HG03066 (cell line): ENCODE results near the gene HS3ST5.

Experiments
- ATAC-seq: cut with Tn5 transposase; IDR thresholded peaks from one replicate; pipeline ENCODE4 v1.9.1; 2021; ENCODE audit warnings: low read depth; ENCODE audit not compliant: unreplicated experiment

The HS3ST5 gene

DNA sequence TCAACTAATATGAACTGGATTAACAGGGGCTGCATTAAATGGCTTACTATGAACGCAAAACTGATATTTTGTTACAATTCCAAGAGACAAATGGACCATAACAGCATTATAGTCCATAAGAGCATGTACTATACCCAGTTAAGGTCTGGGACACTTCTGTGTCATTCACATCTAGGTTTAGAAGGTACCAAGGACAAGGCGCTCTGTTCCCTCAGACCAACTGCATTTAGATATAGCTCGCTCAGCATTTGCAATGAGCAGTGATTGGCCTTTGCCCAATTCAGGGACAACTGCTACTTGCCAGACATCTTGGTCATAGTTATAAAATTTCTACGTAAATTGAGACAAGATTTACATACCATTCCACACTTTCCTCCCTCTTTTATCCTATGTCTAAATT is 132.4 kb downstream of the HS3ST5 start:
- no peak for ATAC-seq

DNA sequence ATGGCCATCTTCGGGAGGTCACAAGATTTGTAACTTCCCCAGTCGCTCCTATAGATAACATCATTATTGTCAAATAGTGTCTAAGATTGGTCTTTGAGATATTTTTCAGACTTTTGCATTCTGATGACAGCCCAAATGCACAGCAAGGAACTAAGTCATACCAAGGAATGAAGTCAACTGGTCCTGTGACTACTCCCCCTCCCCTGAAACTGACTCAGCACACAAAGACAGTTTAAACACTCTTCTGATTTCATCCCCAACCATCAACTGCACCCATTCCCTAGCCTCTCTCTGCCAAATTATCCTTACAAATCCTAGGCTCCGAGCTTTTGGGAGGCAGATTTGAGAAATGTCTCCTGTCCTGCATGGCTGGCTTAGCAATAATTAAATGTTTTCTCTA is 139.4 kb downstream of the HS3ST5 start:
- no peak for ATAC-seq

DNA sequence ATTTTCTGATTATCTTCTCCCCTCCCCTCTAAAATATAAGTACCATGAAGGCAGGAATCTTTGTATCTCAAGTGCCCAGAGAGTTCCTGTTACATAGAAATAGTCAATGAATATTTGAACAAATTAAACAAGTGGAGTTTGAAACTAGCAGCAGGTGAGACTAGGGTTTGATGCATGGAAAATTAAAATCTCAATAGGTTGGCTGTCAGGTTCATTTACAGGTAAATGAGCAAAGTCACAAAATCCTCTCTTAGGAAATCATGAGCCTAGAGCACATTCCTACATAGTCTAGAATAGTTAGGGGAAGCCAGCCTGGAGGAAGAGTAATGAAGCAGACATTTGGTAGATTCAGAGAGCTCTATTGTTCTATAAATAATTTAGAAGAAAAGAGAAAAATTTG is 140.4 kb downstream of the HS3ST5 start:
- no peak for ATAC-seq

DNA sequence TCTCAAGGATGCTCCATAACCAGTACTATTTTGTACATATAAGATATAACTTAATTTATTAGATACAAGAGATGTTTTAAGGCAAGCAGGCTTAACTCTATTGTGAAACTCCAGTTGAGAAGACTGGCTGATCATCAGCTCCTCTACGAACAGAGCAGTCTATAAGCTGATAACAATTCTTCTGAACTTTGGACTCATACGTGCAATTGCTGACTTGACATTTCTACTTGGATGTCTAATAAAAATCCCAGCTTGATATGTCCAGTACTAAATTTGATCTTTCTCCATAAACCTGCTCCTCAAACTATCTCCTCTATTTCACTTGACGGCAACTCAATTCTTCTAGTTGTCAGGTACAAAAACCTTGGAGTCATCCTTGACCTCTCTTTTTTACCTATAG is 141.9 kb downstream of the HS3ST5 start:
- ATAC-seq = no peak

DNA sequence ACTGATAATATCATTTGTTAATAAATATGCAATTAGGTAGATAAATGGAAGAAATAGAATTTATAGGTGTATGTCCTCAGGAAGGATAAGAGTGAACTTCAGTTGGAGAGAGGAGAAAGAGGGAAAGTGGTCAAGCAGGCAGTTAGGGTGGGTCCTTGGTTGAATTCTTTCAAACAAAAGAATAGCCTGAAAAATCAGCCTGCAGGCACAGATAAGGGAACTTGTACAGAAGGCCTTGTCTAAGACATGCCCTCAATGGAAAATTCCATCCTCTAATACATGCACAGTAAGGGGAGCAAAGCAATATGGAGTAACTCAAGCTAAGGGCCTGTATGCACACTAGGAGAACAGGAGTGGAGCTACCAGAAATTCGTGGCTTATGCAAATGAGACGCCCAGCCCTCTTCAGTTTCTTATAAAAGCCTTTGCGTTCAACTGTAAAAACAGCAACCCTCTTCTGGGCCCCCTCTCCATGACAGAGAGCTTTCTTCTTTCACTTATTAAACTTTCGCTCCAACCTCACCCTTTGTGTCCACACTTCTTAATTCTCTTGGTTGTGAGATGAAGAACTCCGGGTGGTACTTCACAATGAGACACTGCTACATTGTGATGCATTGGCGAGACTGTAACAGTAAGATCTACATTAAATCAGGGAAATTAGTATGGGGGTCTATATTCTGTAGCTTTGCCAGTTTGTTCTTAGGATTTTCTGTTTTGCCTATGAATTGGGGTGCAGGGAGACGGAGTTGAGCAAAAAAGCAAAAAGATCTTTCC is 147.0 kb downstream of the HS3ST5 start:
- ATAC-seq = no peak

DNA sequence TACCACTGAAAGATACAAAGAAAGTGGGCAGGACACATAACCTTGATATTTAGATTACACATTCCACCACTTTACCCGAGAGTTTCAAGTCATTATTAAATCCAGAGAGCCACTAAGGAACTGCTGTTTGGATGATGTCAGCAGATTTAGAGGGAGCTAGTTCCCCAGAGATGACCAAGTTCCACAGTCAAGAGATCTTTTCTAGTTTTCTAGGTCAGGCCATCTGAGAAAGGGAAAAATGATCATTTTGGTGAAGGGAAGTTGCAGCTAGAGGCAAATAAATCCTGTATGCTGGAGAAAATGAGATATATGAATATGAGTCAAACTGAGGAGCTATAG is 147.8 kb downstream of the HS3ST5 start:
- ATAC-seq = no peak

DNA sequence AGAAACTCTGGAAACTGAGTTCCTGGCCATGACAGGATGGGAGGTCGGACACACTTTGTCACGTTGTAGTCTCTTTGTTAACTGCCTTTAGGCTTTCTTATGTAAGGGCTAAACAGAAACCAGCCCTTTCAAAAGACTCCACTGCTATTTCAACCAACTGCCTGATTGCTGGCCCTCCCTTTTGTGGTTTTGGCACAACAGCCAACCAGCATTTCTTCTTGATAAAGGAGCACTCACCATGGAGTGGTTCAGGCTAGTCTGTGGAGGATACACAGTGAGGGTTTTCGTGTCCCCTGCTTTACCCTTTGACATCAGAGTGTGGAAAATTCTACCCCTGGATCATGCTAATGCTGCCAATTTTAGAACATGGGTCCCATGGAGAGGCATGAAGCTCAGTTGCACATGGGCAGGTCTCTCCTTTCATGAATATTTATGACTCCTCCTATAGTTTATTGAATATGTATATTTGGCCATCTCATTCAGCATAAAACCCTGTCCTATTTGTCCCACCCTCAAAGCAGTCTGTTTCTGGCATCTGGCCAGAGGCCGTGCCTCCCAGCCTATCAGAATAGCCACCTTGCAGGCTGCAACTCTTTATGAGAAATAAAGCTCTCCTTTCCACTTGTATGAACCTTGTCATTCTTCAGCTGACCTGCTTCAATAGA is 148.3 kb downstream of the HS3ST5 start:
- no peak for ATAC-seq

DNA sequence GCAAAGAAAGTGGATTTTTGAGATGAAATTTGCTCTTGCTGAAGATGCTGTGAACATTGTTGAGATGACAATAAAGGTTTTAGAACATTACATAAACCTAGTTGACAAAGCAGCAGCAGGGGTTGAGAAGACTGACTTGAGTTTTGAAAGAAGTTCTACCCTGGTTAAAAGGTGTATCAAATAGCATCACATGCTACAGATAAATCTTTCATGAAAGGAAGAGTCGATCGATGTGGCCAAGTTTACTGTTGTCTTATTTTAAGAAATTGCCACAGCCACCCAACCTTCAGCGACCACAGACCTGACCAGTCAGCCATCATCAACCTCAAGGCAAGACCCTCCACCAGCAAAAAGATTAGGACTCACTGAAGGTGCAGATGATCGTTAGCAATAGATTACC is 155.3 kb downstream of the HS3ST5 start:
- no peak for ATAC-seq

DNA sequence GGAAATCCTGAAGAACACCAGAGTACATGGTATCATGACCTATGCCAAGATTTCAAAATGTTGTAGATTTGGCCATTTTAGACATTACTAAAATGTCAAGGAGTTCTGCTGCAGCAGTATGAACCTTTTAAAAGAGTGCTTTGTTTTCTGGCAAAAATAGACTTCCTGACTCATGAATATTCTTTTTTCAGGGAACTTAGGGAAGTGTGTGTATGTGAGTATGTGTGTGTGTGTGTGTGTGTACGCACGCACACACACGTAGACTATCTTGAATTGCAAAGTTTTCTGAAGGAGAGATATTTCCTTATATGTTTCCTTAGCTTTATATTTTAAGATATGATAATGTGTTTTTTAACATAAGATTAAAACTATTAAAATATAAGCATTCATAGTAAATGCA is 161.2 kb downstream of the HS3ST5 start:
- no peak for ATAC-seq

DNA sequence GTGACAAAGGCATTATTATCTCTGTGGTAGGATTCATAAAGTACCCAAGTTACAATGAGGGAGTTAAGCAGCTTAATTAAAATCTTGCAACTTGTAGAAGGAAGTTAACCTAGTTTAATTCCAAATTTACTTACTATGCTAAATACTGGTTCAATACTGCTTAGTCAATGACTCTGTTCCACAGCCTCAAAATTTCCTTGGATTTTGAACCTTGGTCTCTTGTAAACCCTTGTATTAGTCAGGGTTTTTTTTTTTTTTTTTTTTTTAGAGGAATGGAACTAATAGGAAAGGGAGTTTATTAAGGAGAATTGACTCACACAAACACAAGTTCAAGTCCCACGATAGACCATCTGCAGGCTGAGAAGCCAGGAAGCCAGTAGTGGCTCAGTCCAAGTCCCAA is 163.4 kb downstream of the HS3ST5 start:
- ATAC-seq = no peak

DNA sequence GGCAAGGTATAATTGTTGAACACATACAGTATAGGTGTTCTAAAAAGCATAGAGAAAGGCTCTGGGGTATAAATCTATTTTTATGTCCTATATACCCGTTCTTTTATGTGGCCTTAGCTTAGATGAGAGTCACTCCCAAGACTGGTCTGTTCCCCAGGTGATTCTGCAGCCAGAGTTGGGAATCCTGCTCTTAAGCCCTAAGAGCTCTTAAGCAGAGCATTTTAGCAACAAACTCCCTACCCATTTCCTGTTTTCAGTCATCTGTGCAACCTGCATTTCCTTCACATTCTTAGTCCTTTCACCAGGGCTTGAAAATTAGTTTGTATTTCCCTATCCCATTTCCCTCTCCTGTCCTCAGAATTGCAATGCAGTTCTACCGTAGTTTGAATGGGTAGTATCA is 166.1 kb downstream of the HS3ST5 start:
- no peak for ATAC-seq

DNA sequence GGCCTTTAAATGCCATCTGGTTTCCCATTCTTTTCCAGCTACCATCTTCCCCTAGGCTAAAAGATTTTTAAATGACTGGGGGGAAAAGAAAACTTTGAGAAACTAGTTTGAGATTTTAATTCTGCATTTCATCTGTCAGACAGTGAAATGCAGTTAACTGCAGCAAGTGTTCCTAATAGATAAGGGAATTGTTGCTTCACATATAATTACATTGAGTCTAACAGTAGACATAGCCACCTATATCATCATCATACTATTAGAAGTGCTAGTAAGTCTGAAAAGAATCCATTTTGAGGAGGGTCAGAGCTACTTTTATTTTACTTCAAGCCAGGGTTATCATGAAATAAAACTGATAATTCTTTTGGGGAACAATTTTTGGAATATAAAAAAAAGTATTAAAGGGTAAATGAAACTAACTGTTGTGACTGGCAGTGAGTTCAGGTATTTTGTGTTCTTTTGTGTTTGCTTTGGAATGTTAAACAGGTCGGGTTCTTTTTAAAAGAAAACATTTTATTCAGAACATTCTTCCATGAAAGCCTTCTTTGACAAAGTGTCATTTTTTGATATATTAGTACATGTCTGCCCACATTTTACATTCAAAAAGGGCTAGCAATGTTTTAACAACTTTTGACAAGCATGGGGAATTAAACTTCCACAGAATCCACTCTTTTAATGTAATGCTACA is 170.1 kb downstream of the HS3ST5 start:
- ATAC-seq = no peak

DNA sequence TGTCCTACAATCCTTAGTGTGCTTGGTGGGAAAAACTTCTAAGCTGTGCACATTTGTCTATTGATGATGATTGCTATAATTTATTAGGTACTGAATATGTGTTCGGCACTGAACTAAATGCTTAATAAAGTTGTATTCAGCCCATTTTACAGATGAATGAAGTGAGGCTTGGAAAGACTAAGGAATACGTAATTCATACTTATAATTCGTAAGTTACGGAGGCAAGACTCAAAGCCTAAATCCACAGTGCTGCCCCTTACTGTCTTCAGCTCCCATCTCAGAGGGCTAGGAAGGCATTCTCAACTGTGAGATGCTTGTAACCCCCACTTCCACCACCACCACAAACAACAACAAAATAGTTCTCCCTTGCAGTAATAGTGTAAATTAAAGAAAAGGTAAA is 171.3 kb downstream of the HS3ST5 start:
- no peak for ATAC-seq

DNA sequence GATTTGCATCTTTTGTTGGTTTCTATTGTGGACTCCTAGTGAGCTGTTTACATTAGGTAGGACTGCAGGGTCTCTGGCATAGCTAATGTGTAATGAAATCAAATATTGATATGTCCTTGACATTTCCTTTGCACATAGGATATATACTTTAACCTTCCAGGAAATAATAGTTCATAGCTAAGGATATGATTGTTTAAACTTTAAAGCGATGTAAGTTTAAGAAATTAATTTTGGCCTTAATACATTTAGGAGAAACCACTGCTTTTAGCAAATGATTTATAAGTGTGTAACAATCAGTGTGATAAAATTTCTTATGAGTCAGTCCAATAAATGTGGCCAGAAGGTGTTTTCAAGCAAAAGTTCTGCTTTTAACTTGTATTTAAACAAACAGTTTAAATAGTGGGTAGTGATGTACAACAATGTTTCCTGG is 171.8 kb downstream of the HS3ST5 start:
- ATAC-seq = no peak

DNA sequence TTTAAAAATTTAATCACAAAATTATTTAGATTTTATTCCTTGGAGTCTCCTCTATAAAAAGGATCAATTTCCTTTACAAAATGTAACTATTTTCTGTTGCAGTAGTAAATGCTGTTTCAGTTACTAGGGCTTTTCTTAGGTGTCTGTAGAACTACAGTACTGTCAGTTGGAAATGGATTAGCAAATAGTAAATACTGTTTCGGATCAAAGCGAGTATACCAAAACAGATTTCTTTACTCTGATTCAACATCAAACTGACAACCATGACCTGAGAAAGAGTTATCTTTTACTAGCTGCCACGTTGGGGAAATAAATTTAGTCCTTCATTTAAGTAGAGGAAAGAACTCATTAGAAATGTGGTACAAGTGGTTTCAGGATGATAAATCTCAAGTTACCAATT is 172.5 kb downstream of the HS3ST5 start:
- ATAC-seq = no peak

DNA sequence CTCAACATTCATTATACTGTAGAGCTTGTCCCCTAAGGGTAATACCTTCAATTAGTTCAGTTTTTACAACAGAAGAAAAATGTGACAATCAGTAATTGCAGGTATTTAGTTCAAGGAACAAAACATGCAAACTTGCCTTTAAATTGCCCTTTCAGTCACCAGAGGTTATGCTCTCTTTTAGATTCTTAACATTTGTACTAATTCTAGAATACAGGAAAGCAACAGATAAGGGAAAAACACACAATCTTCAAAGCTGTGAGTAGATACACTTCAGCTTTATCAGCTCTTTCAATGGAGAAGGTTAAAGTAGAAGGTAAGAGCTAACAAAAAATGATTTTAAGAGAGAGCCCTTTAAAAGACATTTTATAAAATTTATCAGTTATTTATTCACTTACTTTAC is 173.1 kb downstream of the HS3ST5 start:
- no peak for ATAC-seq

DNA sequence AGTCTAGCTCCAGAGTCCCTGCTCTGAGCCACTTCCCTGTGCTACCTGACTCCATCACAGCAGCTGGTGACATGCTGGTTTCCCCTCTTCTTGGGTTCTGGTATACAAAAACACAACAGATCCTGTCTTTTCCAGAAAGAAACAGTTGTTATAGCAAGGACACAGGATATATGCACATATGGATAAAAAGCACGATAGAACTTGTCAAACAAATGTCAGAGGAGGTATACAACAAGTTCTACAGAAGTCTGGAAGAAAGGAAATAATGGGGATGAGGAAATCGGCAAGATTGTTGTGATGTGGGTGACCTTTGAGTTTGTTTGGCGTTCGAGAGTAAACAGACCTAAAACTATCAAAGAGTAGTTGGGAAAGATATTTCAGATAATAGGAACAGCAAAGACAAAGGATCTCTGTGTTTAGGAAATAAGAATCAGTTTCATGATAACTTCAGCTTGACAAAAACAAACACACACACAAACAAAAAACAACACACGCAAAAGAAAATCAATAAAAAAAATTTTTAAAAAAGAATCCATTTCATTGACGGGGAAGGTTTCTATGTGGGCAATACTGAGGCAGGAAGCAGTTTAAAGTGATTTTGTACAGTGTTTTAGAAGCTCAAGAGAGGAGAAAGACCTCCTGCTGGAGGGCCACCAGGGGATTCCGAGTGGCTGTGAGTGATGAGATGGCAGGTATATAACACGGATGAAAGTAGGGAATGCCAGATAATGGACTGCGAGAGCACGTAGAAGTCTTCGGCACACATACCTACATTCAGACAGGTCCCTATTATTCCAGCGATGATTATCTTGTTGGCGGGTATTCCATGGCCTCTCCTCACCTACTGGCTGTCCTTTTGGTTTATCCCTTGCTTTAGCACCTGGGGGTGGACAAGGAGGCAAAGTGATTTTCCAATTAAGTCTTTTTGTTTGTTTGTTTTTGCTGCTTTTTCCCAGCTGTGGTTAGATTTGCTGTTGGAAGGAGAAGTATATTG is 174.9 kb downstream of the HS3ST5 start:
- no peak for ATAC-seq

DNA sequence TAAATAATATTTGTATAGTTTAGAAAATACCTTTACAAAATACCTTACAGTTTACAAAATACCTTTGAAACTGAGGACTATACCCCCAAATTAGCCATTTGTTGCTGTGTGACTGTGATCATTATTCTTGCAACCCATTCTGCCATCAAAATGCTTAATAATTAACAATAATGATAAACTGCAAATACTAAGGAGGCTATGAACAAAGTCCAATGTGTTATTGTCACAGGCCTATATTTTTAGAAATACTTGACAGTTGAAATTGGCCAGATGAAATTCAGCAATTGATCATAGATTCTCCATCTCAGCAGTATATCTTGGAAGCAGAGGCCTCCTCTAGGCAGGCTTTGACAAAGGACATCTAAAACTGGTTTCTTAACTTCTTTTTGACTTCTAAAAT is 178.6 kb downstream of the HS3ST5 start:
- ATAC-seq = no peak

DNA sequence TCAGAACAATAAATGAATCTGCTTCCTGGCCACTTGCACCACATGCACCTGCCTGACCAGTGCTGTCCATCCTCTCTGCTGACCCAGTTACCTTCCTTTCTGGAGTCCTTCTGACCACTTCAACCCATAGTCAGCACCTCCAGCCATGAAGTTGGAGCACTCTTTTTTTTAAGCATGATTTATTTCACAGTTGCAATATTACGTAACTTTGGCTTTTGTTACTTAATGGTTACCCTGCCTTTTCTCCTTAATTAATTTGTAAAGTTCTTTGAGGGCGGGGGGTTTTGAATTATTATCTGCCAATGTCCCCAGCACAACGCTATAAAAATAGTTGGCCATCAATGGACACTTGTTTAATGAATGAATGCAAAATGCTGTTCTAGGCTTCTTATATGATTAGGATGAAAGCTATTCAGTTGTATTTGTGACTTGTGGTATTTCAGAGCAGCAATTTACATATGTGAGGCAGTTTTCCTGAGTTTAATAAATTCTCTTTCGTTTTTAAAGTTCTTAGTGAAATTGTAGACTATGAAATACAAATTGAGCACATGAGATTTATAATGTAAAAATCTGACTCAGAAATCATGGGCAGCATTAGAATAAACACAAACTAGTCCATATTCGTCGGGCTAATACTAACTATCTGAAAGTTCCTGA is 180.0 kb downstream of the HS3ST5 start:
- no peak for ATAC-seq

DNA sequence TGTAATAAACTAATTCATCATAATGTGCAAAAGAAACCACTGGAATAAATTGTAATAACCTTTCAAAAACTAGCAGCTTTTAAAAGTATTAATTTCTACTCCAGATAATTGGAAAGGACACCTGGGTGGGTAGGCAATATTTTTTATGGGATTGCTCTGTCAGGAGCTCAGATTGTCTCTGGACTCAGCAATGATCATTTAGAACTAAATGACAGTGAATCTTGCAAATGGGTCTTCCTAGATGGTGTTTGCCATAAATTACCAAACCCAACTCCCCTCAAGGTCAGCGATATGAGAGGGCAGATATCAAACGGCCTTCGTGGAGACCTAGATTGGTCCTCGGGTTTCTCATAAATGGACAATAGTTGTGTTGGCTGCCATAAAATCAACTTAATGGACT is 181.9 kb downstream of the HS3ST5 start:
- no peak for ATAC-seq
